Endothelial cell of umbilical vein (primary cell): ENCODE measurements around the gene MAP2K5. TPM values are rescaled to one million over a fixed set of nuclear protein-coding genes. Genes with fewer than 3 reads are reported as not detected.

ENCODE experiments used
- BruUV-seq: library from RNA; stranded (reverse); fragments of 400-500 nt; replicated peaks from 2 replicates; lab custom pipeline; 2021; lab: Mats Ljungman, UMichigan
- CTCF ChIA-PET: fragments of 300-600, 350-600 bp; sonication (Branson Sonifier 250); formaldehyde crosslinking; loops from one replicate; lab custom pipeline; 2021; ENCODE audit warnings: antibody characterized with exemption, inconsistent platforms; lab: Charles Lee
- POLR2A ChIA-PET: fragments of 300-600, 350-600 bp; sonication (Branson Sonifier 250); formaldehyde crosslinking; loops from one replicate; lab custom pipeline; 2021; ENCODE audit warnings: antibody characterized with exemption, inconsistent platforms; lab: Charles Lee
- DNase-seq: peaks from one replicate; pipeline ENCODE4 v3.0.0-alpha.2; 2011; ENCODE audit warnings: low read depth, low spot score
- FAIRE-seq: peaks from 2 replicates; lab custom pipeline; 2011; peaks lifted over from hg19 to GRCh38; lab: Jason Lieb, UNC
- H2AFZ ChIP-seq: 2 replicates; pipeline ENCODE4 v1.6.0; 2012; ENCODE audit warnings: low read depth, low read length, control low read depth, inconsistent platforms
- H3K27ac ChIP-seq: 2 replicates; pipeline ENCODE4 v1.5.1; 2011; ENCODE audit warnings: low read depth, mild to moderate bottlenecking, control low read depth, low read length, moderate library complexity; ENCODE audit not compliant: insufficient read depth
- H3K27me3 ChIP-seq, 2 experiments: 2 replicates each; pipeline versions ENCODE4 v1.6.0 to v1.6.1; 2011; ENCODE audit warnings: low read length in 2 of 2, mixed read lengths in 1 of 2; ENCODE audit not compliant: control insufficient read depth in 2 of 2, insufficient read depth in 2 of 2
- H3K36me3 ChIP-seq, 2 experiments: 2 replicates in 1 of 2; 3 replicates in 1 of 2; pipeline ENCODE4 v1.5.1; 2011; ENCODE audit warnings: low read length in 2 of 2, mild to moderate bottlenecking in 1 of 2, moderate library complexity in 1 of 2; ENCODE audit not compliant: control insufficient read depth in 2 of 2, insufficient read depth in 2 of 2; ENCODE audit errors: extremely low read depth in 1 of 2
- H3K4me1 ChIP-seq: 3 replicates; pipeline ENCODE4 v1.5.1; 2011; ENCODE audit warnings: mild to moderate bottlenecking, low read length; ENCODE audit not compliant: control insufficient read depth, insufficient read depth; ENCODE audit errors: extremely low read depth
- H3K4me2 ChIP-seq: 2 replicates; pipeline ENCODE4 v1.6.1; 2011; ENCODE audit warnings: low read length, control low read depth, mixed read lengths; ENCODE audit not compliant: insufficient read depth
- H3K4me3 ChIP-seq, 3 experiments: fragments of 200-600 bp in 1 of 3; sonication (generic), shearing (Covaris generic) in 1 of 3; replicated peaks in 1 of 3; 2 replicates each; pipeline ENCODE4 v1.5.1; 2011 to 2016; ENCODE audit warnings: control low read depth in 3 of 3, low read length in 3 of 3, mild to moderate bottlenecking in 2 of 3, inconsistent platforms in 1 of 3, low read depth in 1 of 3, moderate library complexity in 1 of 3; ENCODE audit not compliant: insufficient read depth in 1 of 3
- H3K79me2 ChIP-seq: 2 replicates; pipeline ENCODE4 v1.6.0; 2012; ENCODE audit warnings: low read length, inconsistent platforms; ENCODE audit not compliant: control insufficient read depth, insufficient read depth
- H3K9ac ChIP-seq: replicated peaks from 2 replicates; pipeline ENCODE3; 2011; ENCODE audit warnings: low read length, control low read depth; ENCODE audit not compliant: insufficient read depth; ENCODE audit errors: extremely low read depth
- H3K9me1 ChIP-seq: replicated peaks from 3 replicates; pipeline ENCODE4 v1.6.0; 2011; ENCODE audit warnings: mild to moderate bottlenecking, low read length; ENCODE audit not compliant: control insufficient read depth, insufficient read depth; ENCODE audit errors: extremely low read depth
- H3K9me3 ChIP-seq: replicated peaks from 2 replicates; pipeline ENCODE4 v1.5.1; 2012; ENCODE audit warnings: low read length, inconsistent platforms; ENCODE audit not compliant: control insufficient read depth, insufficient read depth
- H4K20me1 ChIP-seq: replicated peaks from 2 replicates; pipeline ENCODE3; 2011; ENCODE audit warnings: mild to moderate bottlenecking, low read length; ENCODE audit not compliant: control insufficient read depth, insufficient read depth; ENCODE audit errors: extremely low read depth
- CTCF ChIP-seq, 2 donors: IDR thresholded peaks; 1 replicate in 1 of 2; 2 replicates in 1 of 2; pipeline ENCODE4 v1.5.1; 2011; ENCODE audit warnings: low read length in 2 of 2, mild to moderate bottlenecking in 2 of 2, moderate library complexity in 2 of 2, control low read depth in 1 of 2, inconsistent platforms in 1 of 2, low read depth in 1 of 2; ENCODE audit not compliant: insufficient read depth in 1 of 2; ENCODE audit errors: extremely low read depth in 1 of 2
- EZH2 ChIP-seq: IDR thresholded peaks from 2 replicates; pipeline ENCODE4 v1.6.1; 2012; ENCODE audit warnings: borderline replicate concordance, low read depth, mild to moderate bottlenecking, moderate library complexity, low read length, inconsistent platforms; ENCODE audit not compliant: severe bottlenecking
- FOS ChIP-seq: IDR thresholded peaks from 2 replicates; pipeline ENCODE4 v1.6.1; 2011; ENCODE audit warnings: mild to moderate bottlenecking, low read length, moderate library complexity, borderline replicate concordance; ENCODE audit not compliant: insufficient read depth
- GATA2 ChIP-seq: IDR thresholded peaks from 2 replicates; pipeline ENCODE4 v1.7.0; 2011; ENCODE audit warnings: low read depth, mild to moderate bottlenecking, moderate library complexity, mixed read lengths, low read length; ENCODE audit not compliant: insufficient read length, insufficient read depth
- JUN ChIP-seq: IDR thresholded peaks from 2 replicates; pipeline ENCODE4 v1.6.1; 2011; ENCODE audit warnings: borderline replicate concordance, low read depth; ENCODE audit not compliant: insufficient read length, insufficient read depth
- MAX ChIP-seq: IDR thresholded peaks from 2 replicates; pipeline ENCODE4 v1.6.1; 2011; ENCODE audit not compliant: insufficient read depth, insufficient read length
- MYC ChIP-seq: IDR thresholded peaks from one replicate; pipeline ENCODE4 v1.6.1; 2011; ENCODE audit warnings: mild to moderate bottlenecking, low read depth, low read length
- POLR2A ChIP-seq: IDR thresholded peaks from 2 replicates; pipeline ENCODE4 v1.6.1; 2012; ENCODE audit warnings: low read depth, mild to moderate bottlenecking, control low read depth, low read length
- POLR2AphosphoS5 ChIP-seq: IDR thresholded peaks from 2 replicates; pipeline ENCODE4 v1.6.1; 2012; ENCODE audit warnings: low read depth, mild to moderate bottlenecking, control low read depth, low read length, moderate library complexity; ENCODE audit not compliant: insufficient read depth
- dilution Hi-C: fragments of 300-500 bp; cut with MboI; formaldehyde crosslinking; loops from one replicate; pipeline ENCODE4 v1.15.0; 2019; ENCODE audit warnings: low sequenced_read_pairs; ENCODE audit not compliant: extremely low pct_ligation_motif_present
- intact Hi-C: fragments of 100-400 bp; cut with micrococcal nuclease; formaldehyde crosslinking; loops from one replicate; pipeline ENCODE4 v1.10.0; 2022
- polyA plus RNA-seq, 4 experiments: library from polyadenylated mRNA; depleted of rRNA in 3 of 4; stranded (reverse) in 3 of 4; unstranded in 1 of 4; fragments of >200 nt; gene quantifications; 2 replicates each; pipeline versions ENCODE4 v1.2.1 to v1.2.3, GENCODE V29; 2011 to 2012; ENCODE audit warnings: missing spikeins in 1 of 4
- total RNA-seq: library from RNA; stranded (reverse); gene quantifications from 2 replicates; pipeline ENCODE4 v1.2.3, GENCODE V29; 2021

MAP2K5 gene
- total and polyA plus RNA-seq, 2 donors (not counting 3 experiments of a cell fraction or from before 2014, with no cell fraction given): 4.9 to 24.7 TPM

- no peak overlapping the region for H3K4me3 ChIP-seq
- no peak for DNase-seq
- no peaks in the 10 kb centered on the region for H4K20me1 ChIP-seq
- no peak overlapping the region for H3K27ac ChIP-seq
- dilution Hi-C loops: no loop called here
- H3K9me1 ChIP-seq: no peaks in the 10 kb centered on the region
- CTCF ChIA-PET: no interaction called here
- no peak overlapping the region for H3K4me2 ChIP-seq
- no peaks in the 10 kb centered on the region for H3K9me3 ChIP-seq
- intact Hi-C loops: no loop called here
- H2AFZ ChIP-seq: no peak overlapping the region
- H3K36me3 ChIP-seq: no peaks in the 10 kb centered on the region
- no peaks in the 10 kb centered on the region for H3K79me2 ChIP-seq
- TF ChIP-seq GATA2 (no peak), EZH2 (no peak), JUN (no peak), CTCF (IDR thresholded peaks at IDR 0.05; ENCODE audit: extremely low read depth in 1 of 2, insufficient read depth in 1 of 2, low read depth in 1 of 2, low read length in 2 of 2) (no peak), POLR2AphosphoS5 (no peak), MAX (no peak), MYC (no peak), FOS (no peak), POLR2A (no peak)
- no peaks in the 10 kb centered on the region for H3K4me1 ChIP-seq
- H3K27me3 ChIP-seq: no peaks in the 10 kb centered on the region
- H3K9ac ChIP-seq: no peak overlapping the region
- FAIRE-seq: no peak
- POLR2A ChIA-PET: interaction anchor here (0.5 kb wide), 1 partner anchor 275 kb away, joined by 7 read pairs; no protein-coding TSS in a partner anchor
- no TSS peak for BruUV-seq
These were observed 262.6 kb downstream of the MAP2K5 start for GRCh38 chr15:67805008-67805665.
